H1 (cell line): ENCODE measurements around the gene RYR3. TPM values are rescaled to one million over a fixed set of nuclear protein-coding genes. Genes with fewer than 3 reads are reported as not detected.

Source experiments
- CTCF ChIA-PET: fragments of 300-600 bp; sonication (Branson Sonifier 250); formaldehyde crosslinking; loops from one replicate; lab custom pipeline; 2021; ENCODE audit not compliant: partially characterized antibody; lab: Charles Lee
- POLR2A ChIA-PET: fragments of 300-600 bp; sonication (Branson Sonifier 250); formaldehyde crosslinking; loops from one replicate; lab custom pipeline; 2021; ENCODE audit warnings: inconsistent platforms; ENCODE audit not compliant: partially characterized antibody; lab: Charles Lee
- DNase-seq, 2 experiments: peaks; one replicate each; pipeline versions ENCODE4 v3.0.0 to v3.0.0-alpha.2; 2010 to 2022; ENCODE audit warnings: low spot score in 2 of 2, low read depth in 1 of 2, mixed read lengths in 1 of 2
- FAIRE-seq: peaks from 2 replicates; lab custom pipeline; 2011; peaks lifted over from hg19 to GRCh38; lab: Jason Lieb, UNC
- H2AFZ ChIP-seq: 2 replicates; pipeline ENCODE4 v1.8.1; 2012; ENCODE audit warnings: low read length, inconsistent platforms
- H2AK5ac ChIP-seq: 2 replicates; pipeline ENCODE4 v1.6.1; 2013; ENCODE audit warnings: low read depth, low read length
- H2BK120ac ChIP-seq: replicated peaks from 2 replicates; pipeline ENCODE3; 2013; ENCODE audit warnings: low read depth, low read length, inconsistent platforms
- H2BK12ac ChIP-seq: 2 replicates; pipeline ENCODE4 v1.6.1; 2013; ENCODE audit warnings: low read depth, low read length
- H2BK15ac ChIP-seq: 2 replicates; pipeline ENCODE4 v1.6.1; 2013; ENCODE audit warnings: low read length
- H2BK20ac ChIP-seq: 2 replicates; pipeline ENCODE4 v1.6.1; 2013; ENCODE audit warnings: low read length
- H2BK5ac ChIP-seq: 2 replicates; pipeline ENCODE4 v1.6.1; 2013; ENCODE audit warnings: low read depth, low read length
- H3K14ac ChIP-seq: 2 replicates; pipeline ENCODE4 v1.6.1; 2013; ENCODE audit warnings: inconsistent platforms; ENCODE audit not compliant: insufficient read length
- H3K18ac ChIP-seq: 2 replicates; pipeline ENCODE4 v1.6.1; 2013; ENCODE audit warnings: low read length; ENCODE audit errors: extremely low read depth
- H3K23ac ChIP-seq: 2 replicates; pipeline ENCODE4 v1.6.1; 2013; ENCODE audit warnings: inconsistent platforms; ENCODE audit not compliant: insufficient read length
- H3K23me2 ChIP-seq: 2 replicates; pipeline ENCODE4 v1.6.1; 2013; ENCODE audit warnings: low read depth, low read length
- H3K27ac ChIP-seq: 2 replicates; pipeline ENCODE4 v1.6.1; 2011; ENCODE audit warnings: low read depth, low read length, inconsistent platforms
- H3K27me3 ChIP-seq, 4 experiments: replicated peaks in 1 of 4; 1 replicate in 1 of 4; 2 replicates in 3 of 4; pipeline versions ENCODE4 v1.6.1 to v1.8.1; 2011 to 2013; ENCODE audit warnings: low read length in 3 of 4, mild to moderate bottlenecking in 3 of 4, inconsistent platforms in 2 of 4, mixed read lengths in 2 of 4, moderate library complexity in 1 of 4; ENCODE audit not compliant: control insufficient read depth in 3 of 4, insufficient read depth in 3 of 4; ENCODE audit errors: extremely low read depth in 1 of 4
- H3K36me3 ChIP-seq, 4 experiments: 2 replicates each; pipeline versions ENCODE4 v1.6.1 to v1.8.1; 2011 to 2013; ENCODE audit warnings: mild to moderate bottlenecking in 4 of 4, low read length in 3 of 4, moderate library complexity in 2 of 4, control low read depth in 1 of 4, inconsistent platforms in 1 of 4; ENCODE audit not compliant: insufficient read depth in 4 of 4, control insufficient read depth in 2 of 4
- H3K4ac ChIP-seq: replicated peaks from 2 replicates; pipeline ENCODE3; 2013; ENCODE audit warnings: low read length, low read depth, mixed read lengths, inconsistent platforms; ENCODE audit not compliant: insufficient read length
- H3K4me1 ChIP-seq, 4 experiments: replicated peaks in 1 of 4; 1 replicate in 1 of 4; 2 replicates in 3 of 4; pipeline versions ENCODE4 v1.6.1 to v1.8.1; 2011 to 2013; ENCODE audit warnings: low read length in 3 of 4, inconsistent platforms in 2 of 4, mixed read lengths in 1 of 4; ENCODE audit not compliant: insufficient read depth in 4 of 4, control insufficient read depth in 3 of 4
- H3K4me2 ChIP-seq, 2 experiments: 2 replicates each; pipeline versions ENCODE4 v1.6.1 to v1.8.1; 2011 to 2013; ENCODE audit warnings: low read depth in 2 of 2, low read length in 2 of 2, control low read depth in 1 of 2, inconsistent platforms in 1 of 2, mild to moderate bottlenecking in 1 of 2; ENCODE audit not compliant: insufficient read depth in 1 of 2
- H3K4me3 ChIP-seq, 4 experiments: fragments of 200-600, 300-600 bp in 1 of 4; sonication (generic), shearing (Covaris generic), sonication (Bioruptor Twin) in 1 of 4; 2 replicates each; pipeline versions ENCODE4 v1.5.1 to v1.8.1; 2011 to 2016; ENCODE audit warnings: low read length in 4 of 4, low read depth in 3 of 4, control low read depth in 2 of 4, inconsistent platforms in 2 of 4, mild to moderate bottlenecking in 2 of 4, mixed read lengths in 1 of 4, moderate library complexity in 1 of 4; ENCODE audit not compliant: insufficient read depth in 2 of 4; ENCODE audit errors: extremely low read depth in 1 of 4
- H3K56ac ChIP-seq: replicated peaks from 2 replicates; pipeline ENCODE3; 2013; ENCODE audit warnings: low read depth, mild to moderate bottlenecking, mixed read lengths, low read length, inconsistent platforms; ENCODE audit not compliant: insufficient read length
- H3K79me1 ChIP-seq: 2 replicates; pipeline ENCODE4 v1.6.1; 2013; ENCODE audit warnings: low read depth, low read length, control low read depth
- H3K79me2 ChIP-seq, 2 experiments: 2 replicates each; pipeline versions ENCODE4 v1.6.1 to v1.8.1; 2012 to 2013; ENCODE audit warnings: low read length in 2 of 2, mild to moderate bottlenecking in 2 of 2, inconsistent platforms in 1 of 2; ENCODE audit not compliant: insufficient read depth in 2 of 2, control insufficient read depth in 1 of 2
- H3K9ac ChIP-seq, 4 experiments: replicated peaks in 1 of 4; 1 replicate in 1 of 4; 2 replicates in 3 of 4; pipeline versions ENCODE4 v1.6.1 to v1.8.1; 2011 to 2013; ENCODE audit warnings: low read depth in 3 of 4, low read length in 3 of 4, control low read depth in 2 of 4, mild to moderate bottlenecking in 2 of 4, moderate library complexity in 2 of 4, inconsistent platforms in 1 of 4; ENCODE audit errors: extremely low read depth in 1 of 4
- H3K9me3 ChIP-seq, 2 experiments: 2 replicates each; pipeline versions ENCODE4 v1.6.1 to v1.8.1; 2012 to 2013; ENCODE audit warnings: mild to moderate bottlenecking in 2 of 2, moderate library complexity in 2 of 2, control low read depth in 1 of 2, inconsistent platforms in 1 of 2, low read depth in 1 of 2, low read length in 1 of 2, mixed read lengths in 1 of 2; ENCODE audit not compliant: insufficient read depth in 2 of 2
- H4K20me1 ChIP-seq, 2 experiments: replicated peaks in 1 of 2; 2 replicates each; pipeline versions ENCODE3 to v1.8.1; 2011 to 2013; ENCODE audit warnings: inconsistent platforms in 2 of 2, low read length in 2 of 2, mild to moderate bottlenecking in 1 of 2; ENCODE audit not compliant: insufficient read depth in 2 of 2, control insufficient read depth in 1 of 2
- H4K5ac ChIP-seq: 2 replicates; pipeline ENCODE4 v1.6.1; 2013; ENCODE audit warnings: low read length, low read depth, mixed read lengths, inconsistent platforms; ENCODE audit not compliant: insufficient read length
- H4K8ac ChIP-seq: 2 replicates; pipeline ENCODE4 v1.8.0; 2013; ENCODE audit warnings: mild to moderate bottlenecking, moderate library complexity, low read length, inconsistent platforms; ENCODE audit not compliant: insufficient read depth; ENCODE audit errors: extremely low read depth
- H4K91ac ChIP-seq: replicated peaks from 2 replicates; pipeline ENCODE3; 2013; ENCODE audit warnings: low read length, mixed read lengths, inconsistent platforms; ENCODE audit not compliant: insufficient read length
- ASH2L ChIP-seq: fragments of 200-600, 300-600 bp; sonication (generic); IDR thresholded peaks from one replicate; pipeline ENCODE4 v1.7.1; 2017; ENCODE audit warnings: low read length
- EGR1 ChIP-seq: IDR thresholded peaks from 2 replicates; pipeline ENCODE4 v1.6.1; 2011; ENCODE audit warnings: low read depth, low read length, borderline replicate concordance
- POU5F1 ChIP-seq: IDR thresholded peaks from 2 replicates; pipeline ENCODE4 v1.6.1; 2011; ENCODE audit warnings: low read depth, mild to moderate bottlenecking, low read length, moderate library complexity
- RBBP5 ChIP-seq: IDR thresholded peaks from 2 replicates; pipeline ENCODE4 v1.7.1; 2012; ENCODE audit warnings: low read depth, mild to moderate bottlenecking, inconsistent platforms, low read length, moderate library complexity, borderline replicate concordance
- SIN3A ChIP-seq, 2 experiments: IDR thresholded peaks in 1 of 2; conservative IDR thresholded peaks in 1 of 2; 2 replicates each; pipeline ENCODE4 v1.6.1; 2011 to 2012; ENCODE audit warnings: low read length in 2 of 2, improper control_type of control experiment in 1 of 2, low read depth in 1 of 2, mild to moderate bottlenecking in 1 of 2
- SIRT6 ChIP-seq: IDR thresholded peaks from one replicate; pipeline ENCODE4 v1.7.1; 2012; ENCODE audit warnings: low read length, inconsistent platforms
- SP2 ChIP-seq: IDR thresholded peaks from 2 replicates; pipeline ENCODE4 v1.6.1; 2012; ENCODE audit warnings: mild to moderate bottlenecking, low read length, inconsistent platforms
- WGBS, 2 experiments: shearing (Covaris generic) in 1 of 2; methylation state at CpG; one replicate each; pipeline versions ENCODE4 v1.1.6 to v1.1.7; 2013 to 2015; ENCODE audit warnings: low lambda C conversion rate in 2 of 2, mixed read lengths in 2 of 2, inconsistent platforms in 1 of 2, low coverage in 1 of 2, missing lambda C conversion rate in 1 of 2; ENCODE audit not compliant: insufficient replicate concordance in 2 of 2, insufficient coverage in 1 of 2, insufficient read length in 1 of 2; ENCODE audit errors: extremely low coverage in 1 of 2, missing lambda C conversion rate in 1 of 2; 5-methylcytosine and 5-hydroxymethylcytosine counted together
- polyA plus RNA-seq, 7 experiments: library from polyadenylated mRNA; depleted of rRNA in 3 of 7; stranded (reverse) in 5 of 7; unstranded in 2 of 7; fragments of >200 nt in 5 of 7; fragments of 200-250 nt in 2 of 7; gene quantifications; 1 replicate in 5 of 7; 2 replicates in 1 of 7; 4 replicates in 1 of 7; pipeline versions ENCODE4 v1.2.1 to v1.2.3, GENCODE V29; 2011 to 2013; ENCODE audit warnings: missing spikeins in 2 of 7, mixed read lengths in 2 of 7
- total RNA-seq: library from RNA; stranded (reverse); fragmentation: NEBNext Ultra II Directional; extraction: Animal tissue kit (Norgen Biotek cat#: 25700); gene quantifications from 2 replicates; pipeline ENCODE4 v1.2.1, GENCODE V29; 2021
- TF ChIP-seq, protein P1 (sequence below), 3 experiments: IDR thresholded peaks; 1 replicate in 2 of 3; 2 replicates in 1 of 3; pipeline versions ENCODE4 v1.5.1 to v1.6.1; 2011; ENCODE audit warnings: low read length in 3 of 3, mild to moderate bottlenecking in 3 of 3, inconsistent platforms in 2 of 3, low read depth in 1 of 3, moderate library complexity in 1 of 3; ENCODE audit not compliant: insufficient read depth in 1 of 3; ENCODE audit errors: control extremely low read depth in 1 of 3

RYR3 gene
- total and polyA plus RNA-seq, 2 of the 8 experiments (the other 6 are each of a cell fraction or from before 2014, with no cell fraction given): 0.33 to 3.4 TPM

DNA sequence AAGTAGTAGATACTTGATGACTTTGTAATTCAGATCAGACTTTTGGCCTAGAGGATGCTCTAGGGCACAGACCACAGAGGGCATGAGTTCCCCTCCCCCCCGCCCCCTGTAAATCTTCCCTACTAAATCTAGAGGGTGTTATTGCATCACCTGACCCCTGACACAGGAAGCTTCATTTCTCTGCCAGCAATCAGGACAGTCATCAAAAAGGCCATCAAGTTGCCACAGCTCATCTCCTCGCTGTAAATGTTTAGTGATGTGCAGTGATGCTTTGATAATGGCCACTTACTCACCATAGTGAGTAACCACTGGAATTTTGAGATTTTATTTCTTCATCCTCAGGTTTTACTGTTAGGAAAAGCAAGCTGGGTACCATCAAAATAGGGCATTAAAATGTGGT is 368.3 kb downstream of the RYR3 start:
- WGBS, 2 experiments: 67% methylated on average over 2 of the region's 2 CpGs; no CpG with 5 or more reads in 1 of the 2 experiments
- TF ChIP-seq ASH2L (no peak), SIN3A (conservative IDR thresholded peaks at IDR 0.05 in 1 of 2, IDR thresholded peaks at IDR 0.05 in 1 of 2; ENCODE audit: low read depth in 1 of 2, low read length in 2 of 2) (no peak), SP2 (no peak), RBBP5 (no peak), SIRT6 (no peak), EGR1 (no peak), POU5F1 (no peak)
- TF ChIP-seq, protein P1, sequence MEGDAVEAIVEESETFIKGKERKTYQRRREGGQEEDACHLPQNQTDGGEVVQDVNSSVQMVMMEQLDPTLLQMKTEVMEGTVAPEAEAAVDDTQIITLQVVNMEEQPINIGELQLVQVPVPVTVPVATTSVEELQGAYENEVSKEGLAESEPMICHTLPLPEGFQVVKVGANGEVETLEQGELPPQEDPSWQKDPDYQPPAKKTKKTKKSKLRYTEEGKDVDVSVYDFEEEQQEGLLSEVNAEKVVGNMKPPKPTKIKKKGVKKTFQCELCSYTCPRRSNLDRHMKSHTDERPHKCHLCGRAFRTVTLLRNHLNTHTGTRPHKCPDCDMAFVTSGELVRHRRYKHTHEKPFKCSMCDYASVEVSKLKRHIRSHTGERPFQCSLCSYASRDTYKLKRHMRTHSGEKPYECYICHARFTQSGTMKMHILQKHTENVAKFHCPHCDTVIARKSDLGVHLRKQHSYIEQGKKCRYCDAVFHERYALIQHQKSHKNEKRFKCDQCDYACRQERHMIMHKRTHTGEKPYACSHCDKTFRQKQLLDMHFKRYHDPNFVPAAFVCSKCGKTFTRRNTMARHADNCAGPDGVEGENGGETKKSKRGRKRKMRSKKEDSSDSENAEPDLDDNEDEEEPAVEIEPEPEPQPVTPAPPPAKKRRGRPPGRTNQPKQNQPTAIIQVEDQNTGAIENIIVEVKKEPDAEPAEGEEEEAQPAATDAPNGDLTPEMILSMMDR (IDR thresholded peaks at IDR 0.05; ENCODE audit: control extremely low read depth in 1 of 3, insufficient read depth in 1 of 3, low read depth in 1 of 3, low read length in 3 of 3): no peak
- no peak overlapping the region for H3K4me3 ChIP-seq
- H3K4me1 ChIP-seq: peaks cover 0 to 4% (median 0%) of the 10 kb centered on the region in 4 experiments; a peak in 1 of 7 replicates
- H4K20me1 ChIP-seq: no peaks in the 10 kb centered on the region
- H3K4me2 ChIP-seq: no peak overlapping the region
- H3K9ac ChIP-seq: no peak overlapping the region
- H2BK120ac ChIP-seq: no peak overlapping the region
- no peak overlapping the region for H2BK5ac ChIP-seq
- no peak overlapping the region for H4K91ac ChIP-seq
- H3K27me3 ChIP-seq: no peaks in the 10 kb centered on the region
- H2AK5ac ChIP-seq: no peak overlapping the region
- H3K9me3 ChIP-seq: no peaks in the 10 kb centered on the region
- H2BK12ac ChIP-seq: no peak overlapping the region
- H3K14ac ChIP-seq: no peak overlapping the region
- H3K18ac ChIP-seq: no peak overlapping the region
- ChIA-PET CTCF (interaction anchor here (0.9 to 3.0 kb wide), 5 partner anchors 19 to 392 kb away, joined by 3 to 15 read pairs (median 3); no protein-coding TSS in a partner anchor), POLR2A (no interaction called here)
- no peak for FAIRE-seq
- H2BK15ac ChIP-seq: no peak overlapping the region
- no peak overlapping the region for H3K56ac ChIP-seq
- no peaks in the 10 kb centered on the region for H3K79me1 ChIP-seq
- DNase-seq: no peak
- H2AFZ ChIP-seq: no peak overlapping the region
- H3K36me3 ChIP-seq: 0 out of 8 replicates have a peak, but pooled peaks cover 0 to 2% (median 0%) of the 10 kb centered on the region in 4 experiments
- H3K23ac ChIP-seq: no peak overlapping the region
- H2BK20ac ChIP-seq: no peak overlapping the region
- no peak overlapping the region for H3K4ac ChIP-seq
- H3K79me2 ChIP-seq: no peaks in the 10 kb centered on the region
- no peak overlapping the region for H4K8ac ChIP-seq
- H3K27ac ChIP-seq: no peak overlapping the region
- H4K5ac ChIP-seq: no peak overlapping the region
- H3K23me2 ChIP-seq: 0 out of 2 replicates have a peak, but pooled peaks cover 1% of the 10 kb centered on the region
